Activated CD8-positive, alpha-beta memory T cell treated with anti-CD3 and anti-CD28 coated beads, Interleukin-2, amount 50 U/mL, for 1 hour (primary cell): Measurements from ENCODE around the gene HOTAIR.

Experiments used
- DNase-seq: peaks from one replicate; pipeline ENCODE4 v3.0.0-alpha.2; 2020; ENCODE audit errors: extremely low read depth

HOTAIR gene

DNA sequence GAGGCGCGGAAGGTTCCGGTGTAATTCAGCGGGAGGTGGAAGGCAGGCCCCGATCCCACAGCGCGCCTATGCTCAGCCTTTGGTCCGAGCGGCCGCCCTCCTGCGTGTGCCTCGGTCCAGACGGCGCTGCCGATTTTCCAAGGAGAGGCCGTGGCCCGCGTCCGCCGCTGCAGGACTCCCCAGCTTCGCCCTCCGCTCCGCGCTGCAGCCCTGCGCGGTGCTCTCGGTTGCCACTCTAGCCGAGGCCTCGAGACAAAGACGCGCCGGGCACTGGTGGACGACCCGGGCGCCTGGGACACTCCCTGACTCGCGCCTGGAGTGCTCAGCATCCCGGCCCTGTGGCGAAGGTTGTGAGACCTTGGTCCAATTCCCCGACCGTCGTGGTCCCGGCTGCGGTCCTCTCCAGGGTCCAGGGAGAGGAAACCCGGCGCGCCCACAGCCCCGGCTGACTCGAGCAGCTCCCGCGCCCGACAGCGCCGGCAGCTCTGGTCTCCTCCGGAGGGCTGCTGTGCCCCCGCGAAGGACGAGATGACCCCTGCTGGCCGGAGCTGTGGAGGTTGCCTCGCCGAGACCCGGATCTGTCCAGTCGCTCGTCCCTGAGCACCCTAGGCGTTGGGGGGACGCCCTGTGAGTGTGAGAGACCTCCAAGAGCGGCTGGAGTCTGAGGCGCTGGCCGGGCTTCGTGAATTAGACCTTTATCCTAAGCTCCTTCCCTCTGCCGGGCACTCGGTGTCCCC lies 13.6 kb downstream of the HOTAIR start:
- DNase-seq, result no peak

- no peak for DNase-seq
Observed at GRCh38 chr12:53960187-53961024, 14.3 kb downstream of the HOTAIR start.

DNA sequence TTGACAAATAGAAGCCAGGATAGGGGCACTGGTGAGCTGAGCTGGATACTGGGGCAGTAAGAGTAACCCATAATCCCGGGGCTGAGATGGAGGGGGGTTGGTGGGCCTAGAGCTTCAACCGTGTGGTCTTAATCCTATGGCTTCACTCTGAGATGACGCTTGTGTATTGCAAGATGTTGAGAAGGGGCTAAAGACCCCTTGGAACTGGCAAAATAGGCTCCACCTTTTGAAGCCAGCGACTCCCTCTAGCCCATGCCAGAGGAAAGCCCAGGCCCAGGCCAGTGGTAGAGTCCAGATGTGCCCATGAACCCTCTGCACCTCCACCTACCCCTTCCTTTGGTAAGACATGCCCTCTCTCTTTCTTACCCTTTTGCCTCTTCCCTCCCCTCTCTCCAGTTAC lies 15.4 kb downstream of the HOTAIR start:
- DNase-seq, result no peak

DNA sequence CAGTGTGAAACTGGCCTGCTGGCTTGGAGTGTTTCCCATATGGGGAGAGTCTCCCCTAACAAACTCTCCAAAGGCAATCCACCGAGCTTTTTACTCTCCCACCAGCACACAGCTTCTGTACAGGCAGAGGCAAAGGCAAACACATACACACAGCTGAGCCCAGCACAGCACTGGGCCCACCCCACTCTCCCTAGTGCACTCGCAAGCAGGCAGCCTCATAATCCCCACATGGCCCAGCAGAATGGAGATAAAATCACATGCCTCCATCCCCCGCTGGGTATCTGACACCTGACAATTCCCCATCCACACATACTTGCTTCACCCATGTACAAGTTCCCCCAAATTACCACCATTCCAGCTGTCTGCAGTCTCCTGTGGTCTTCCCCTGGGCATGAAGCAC lies 16.6 kb downstream of the HOTAIR start:
- no peak for DNase-seq

DNA sequence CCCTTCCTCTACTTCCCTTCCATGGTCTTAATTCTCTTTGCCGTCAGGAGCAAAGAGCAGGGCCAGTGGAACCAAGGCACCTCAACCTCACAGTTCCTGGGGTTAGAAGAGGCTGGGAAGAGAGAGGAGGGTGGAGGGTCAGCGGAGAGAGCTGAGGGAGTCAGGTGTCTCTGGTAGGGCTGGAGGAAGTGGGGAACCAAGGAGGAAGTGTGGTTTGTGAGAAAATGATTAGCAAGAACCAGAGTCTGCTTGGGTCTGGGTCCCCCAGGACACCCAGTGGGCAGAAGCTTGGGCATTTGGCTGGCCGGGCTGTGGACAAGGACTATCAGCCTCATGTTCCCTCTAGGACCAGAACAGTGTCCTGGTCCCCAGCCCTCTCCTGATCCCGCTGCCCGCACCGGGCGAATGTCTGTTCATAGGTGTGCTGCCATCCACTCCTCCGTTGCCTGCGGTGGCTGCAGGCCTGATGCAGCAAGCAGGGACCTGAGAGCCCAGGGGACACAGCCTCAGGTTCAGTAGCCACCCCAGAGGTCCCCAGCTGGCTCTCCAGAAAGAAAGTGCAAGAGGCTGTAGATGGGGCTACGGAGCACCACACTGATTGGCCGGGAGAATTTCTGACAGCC lies 17.7 kb downstream of the HOTAIR start:
- DNase-seq, result no peak

GRCh38 chr12:53956251-53956887 lies 18.4 kb downstream of the HOTAIR start:
- no peak for DNase-seq

- DNase-seq, result no peak
Observed at GRCh38 chr12:53955776-53956250, 18.9 kb downstream of the HOTAIR start.

DNA sequence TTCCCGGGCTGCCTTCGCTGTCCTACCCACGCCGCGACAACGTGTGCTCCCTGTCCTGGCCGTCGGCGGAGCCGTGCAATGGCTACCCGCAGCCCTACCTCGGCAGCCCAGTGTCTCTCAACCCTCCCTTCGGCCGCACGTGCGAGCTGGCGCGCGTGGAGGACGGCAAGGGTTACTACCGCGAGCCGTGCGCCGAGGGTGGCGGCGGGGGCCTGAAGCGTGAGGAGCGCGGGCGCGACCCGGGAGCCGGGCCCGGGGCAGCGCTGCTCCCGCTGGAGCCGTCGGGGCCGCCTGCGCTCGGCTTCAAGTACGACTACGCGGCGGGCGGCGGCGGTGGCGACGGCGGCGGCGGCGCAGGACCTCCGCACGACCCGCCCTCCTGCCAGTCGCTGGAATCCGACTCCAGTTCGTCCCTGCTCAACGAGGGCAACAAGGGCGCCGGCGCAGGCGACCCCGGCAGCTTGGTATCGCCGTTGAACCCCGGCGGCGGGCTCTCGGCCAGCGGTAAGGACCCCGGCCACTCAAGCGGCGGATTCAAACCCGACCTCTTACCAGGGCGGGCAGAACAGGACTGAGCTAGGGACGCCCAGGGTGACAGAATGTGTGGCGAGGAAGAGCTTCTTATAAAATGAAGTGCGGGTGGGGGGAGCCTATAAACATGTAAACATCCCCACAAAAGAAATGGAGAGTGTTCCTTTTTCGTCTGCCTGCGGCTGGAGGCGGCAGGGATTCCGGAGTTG lies 19.5 kb downstream of the HOTAIR start:
- DNase-seq, result no peak

- DNase-seq, result no peak
Observed at GRCh38 chr12:53954694-53955035, 20.1 kb downstream of the HOTAIR start, which contains the start of gene HOXC12. HOXC12 (plus strand) TSS chr12:53954903; CDS start chr12:53954930, 27 bp downstream.

DNA sequence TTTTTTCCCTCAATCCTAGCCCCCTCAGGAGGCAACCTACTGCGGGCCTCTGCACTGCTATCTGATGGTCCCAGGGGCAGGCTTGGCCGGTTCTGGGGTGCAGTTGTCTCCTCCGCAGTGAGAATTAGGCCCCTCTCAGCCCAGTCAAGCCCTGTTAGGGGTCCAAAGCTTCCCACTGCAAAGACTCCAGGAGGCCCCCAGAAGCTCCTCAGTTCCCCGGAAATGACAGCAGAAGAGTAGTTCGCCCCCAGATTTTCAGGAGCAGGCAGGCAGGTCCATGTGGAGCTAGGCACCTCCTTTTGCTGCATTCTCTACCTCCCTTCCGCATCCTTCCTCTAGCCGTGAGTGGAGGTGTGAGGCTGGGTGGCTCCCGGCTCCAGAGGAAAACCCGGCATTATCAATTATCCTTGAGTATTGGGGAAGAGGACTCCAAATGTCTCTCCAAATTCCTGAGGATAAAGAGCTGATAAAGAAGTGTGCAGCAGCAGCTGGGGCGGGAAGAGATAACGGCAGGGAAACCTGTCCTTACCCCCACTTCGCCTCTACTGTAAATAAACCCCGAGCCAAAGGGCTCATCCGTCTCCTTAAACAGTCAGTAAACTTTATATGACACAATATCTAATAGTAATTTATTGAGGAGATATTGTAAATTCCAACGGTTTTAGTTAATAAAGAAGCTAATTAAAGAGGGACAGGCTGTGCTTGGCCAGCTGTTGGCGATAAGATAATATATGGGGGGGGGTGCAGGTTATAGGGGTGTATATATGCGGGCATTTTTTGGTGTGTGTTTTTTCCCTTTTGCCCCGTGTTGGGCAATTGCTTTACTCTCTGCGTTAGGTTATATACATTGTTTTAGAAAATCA lies 20.7 kb downstream of the HOTAIR start:
- DNase-seq, result no peak

GRCh38 chr12:53952871-53953734 lies 21.7 kb downstream of the HOTAIR start:
- DNase-seq, result no peak

DNA sequence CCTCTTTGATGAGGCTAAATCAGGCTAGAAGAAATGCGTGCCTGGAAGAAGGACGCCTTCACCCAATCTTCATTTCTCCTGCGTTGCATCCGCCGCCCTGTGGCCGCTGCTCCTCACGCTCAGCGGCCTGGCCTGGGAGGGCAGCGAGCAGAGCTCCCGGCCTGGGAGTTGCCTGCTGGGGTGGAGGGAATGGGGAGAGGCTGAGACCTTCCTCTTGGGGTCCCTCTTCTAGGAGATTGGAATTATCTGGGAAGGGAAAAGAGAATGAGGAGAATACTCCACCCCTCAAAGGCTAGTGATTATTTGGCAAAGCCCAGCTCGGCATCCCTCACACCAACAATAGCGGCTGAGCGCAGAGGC lies 22.4 kb downstream of the HOTAIR start:
- no peak for DNase-seq

DNA sequence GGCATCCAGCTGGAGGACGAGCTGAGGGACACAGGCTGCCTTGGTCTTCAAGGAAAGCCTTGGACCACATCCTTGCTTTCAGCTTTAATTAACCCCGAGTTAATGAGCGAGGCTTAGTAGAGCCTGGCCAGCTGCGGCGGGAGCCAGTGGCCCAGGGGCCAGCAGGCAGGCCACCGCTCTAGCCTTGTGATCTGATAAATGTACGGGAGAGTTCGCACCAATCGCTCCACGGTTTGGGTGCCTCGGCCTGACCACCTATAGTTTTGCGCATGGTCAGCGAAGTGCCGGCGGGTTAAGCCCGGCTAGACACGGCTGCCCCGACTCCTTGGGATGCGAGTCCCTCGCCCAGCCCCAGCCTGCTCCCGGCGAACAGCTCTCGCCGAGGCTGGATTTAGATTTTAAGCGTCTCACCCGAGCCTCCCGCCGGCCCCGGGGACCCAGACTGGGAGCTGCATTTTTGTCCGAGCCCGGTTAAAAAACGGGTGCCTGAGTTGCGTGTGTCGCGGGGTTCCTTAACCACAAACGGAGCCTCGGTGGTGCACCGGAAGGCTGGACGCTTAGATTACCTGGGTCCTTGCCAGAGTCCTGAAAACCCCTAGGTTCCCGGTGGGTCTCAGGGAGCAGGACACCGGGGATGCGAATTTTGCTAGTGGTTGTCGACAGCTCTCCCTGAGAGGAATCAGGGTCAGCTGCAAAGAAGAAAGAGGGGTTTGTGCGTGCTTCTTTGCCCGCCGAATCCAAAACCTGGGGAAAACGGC lies 23.0 kb downstream of the HOTAIR start:
- DNase-seq, result no peak

DNA sequence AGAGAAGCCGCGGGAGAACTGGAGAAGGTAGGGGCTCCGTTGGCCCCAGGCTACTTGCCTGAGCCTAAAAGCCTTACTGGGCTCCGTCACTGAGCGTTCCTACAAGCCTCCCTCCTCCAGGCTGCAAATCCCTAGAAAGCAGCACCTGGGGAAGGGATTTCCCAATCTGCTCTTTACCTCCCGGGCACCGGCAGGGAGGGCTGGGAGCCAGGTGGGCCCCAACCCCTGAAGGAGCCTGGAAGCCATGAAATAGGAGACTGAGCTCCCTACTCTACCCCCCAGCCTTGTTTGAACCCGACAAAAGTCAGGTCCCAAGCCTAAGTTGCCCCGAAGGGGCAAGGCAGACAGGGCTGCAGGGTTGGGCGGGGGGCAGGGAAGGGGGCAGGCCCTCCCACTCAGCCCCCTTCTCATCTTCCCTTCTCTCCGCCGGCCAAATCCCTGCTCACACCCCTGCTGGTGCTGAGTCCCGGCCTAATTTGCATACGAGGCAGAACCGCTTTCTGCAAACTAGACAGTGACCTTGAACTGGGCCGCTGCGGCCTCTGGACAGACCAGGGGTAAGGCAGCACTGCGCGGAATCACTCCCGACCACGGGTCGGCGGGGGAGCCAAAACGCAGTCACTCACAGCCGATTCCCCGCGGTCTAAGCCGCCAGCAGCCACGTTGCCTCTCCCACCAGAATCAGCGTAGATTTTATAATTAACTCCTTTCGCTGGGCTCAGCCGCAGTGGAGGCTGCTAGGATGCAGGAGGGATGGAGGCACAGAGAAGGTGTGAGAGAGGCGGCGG lies 23.8 kb downstream of the HOTAIR start:
- DNase-seq, result no peak

DNA sequence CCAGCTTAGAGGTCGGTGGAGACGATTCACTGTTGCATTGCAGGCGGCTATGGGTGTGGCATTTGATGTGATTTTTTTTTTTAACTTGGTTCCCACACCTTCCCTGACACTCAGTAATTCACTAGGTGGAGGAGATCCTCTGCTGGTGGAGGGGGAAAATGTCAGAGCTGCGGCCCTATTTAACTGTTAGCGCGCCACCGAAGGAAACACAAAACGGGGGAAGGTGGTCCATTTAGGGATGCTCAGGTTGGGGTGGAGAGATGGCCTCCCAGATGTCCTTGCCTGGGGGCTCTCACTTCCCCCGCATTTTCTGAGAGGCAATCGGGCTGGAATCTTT lies 24.3 kb downstream of the HOTAIR start:
- no peak for DNase-seq

- no peak for DNase-seq
Observed at GRCh38 chr12:53949631-53950436, 24.9 kb downstream of the HOTAIR start.
